HuH-7 (cell line): ENCODE results near the gene KYNU.
A peak's percentile ranks its signal among the peaks of the same experiment; 100 is the strongest.
"Not testable (repeated sequence)": the region's sequence is repeated elsewhere in the genome, so short reads cannot be mapped to it uniquely, and the experiment has no call there.

Source experiments
- DNase-seq: peaks from one replicate; pipeline ENCODE4 v3.0.0; 2011; ENCODE audit warnings: low spot score

KYNU gene

GRCh38 chr2:142918624-142919023, 41.2 kb downstream of the KYNU start:
- no peak for DNase-seq

- no peak for DNase-seq
Measured at GRCh38 chr2:142920571-142920970, 43.1 kb downstream of the KYNU start.

GRCh38 chr2:142926445-142926844, 49.0 kb downstream of the KYNU start:
- DNase-seq, result no peak

- DNase-seq, result no peak
Measured at GRCh38 chr2:142930835-142931398, 53.5 kb downstream of the KYNU start.

GRCh38 chr2:142933916-142934315, 56.5 kb downstream of the KYNU start:
- DNase-seq, result no peak

- no peak for DNase-seq
Measured at GRCh38 chr2:142935563-142936089, 58.2 kb downstream of the KYNU start.

GRCh38 chr2:142936629-142937028, 59.2 kb downstream of the KYNU start:
- DNase-seq, result no peak

GRCh38 chr2:142937347-142937746, 59.9 kb downstream of the KYNU start:
- DNase-seq, result no peak

GRCh38 chr2:142938240-142938639, 60.8 kb downstream of the KYNU start:
- DNase-seq, result no peak

- DNase-seq, result no peak
Measured at GRCh38 chr2:142940606-142941223, 63.3 kb downstream of the KYNU start.

- no peak for DNase-seq
Measured at GRCh38 chr2:142942690-142943089, 65.2 kb downstream of the KYNU start.

- DNase-seq, result no peak
Measured at GRCh38 chr2:142944264-142944663, 66.8 kb downstream of the KYNU start.

- no peak for DNase-seq
Measured at GRCh38 chr2:142944721-142945120, 67.3 kb downstream of the KYNU start.

GRCh38 chr2:142946941-142947340, 69.5 kb downstream of the KYNU start:
- DNase-seq, result no peak

- DNase-seq, result not testable (repeated sequence)
Measured at GRCh38 chr2:142948723-142949122, 71.3 kb downstream of the KYNU start.

- not testable (repeated sequence) for DNase-seq
Measured at GRCh38 chr2:142950323-142950722, 72.9 kb downstream of the KYNU start.

GRCh38 chr2:142951190-142952007, 73.9 kb downstream of the KYNU start:
- peak; percentile 4 for DNase-seq

- DNase-seq, result no peak
Measured at GRCh38 chr2:142952018-142952417, 74.6 kb downstream of the KYNU start.

- no peak for DNase-seq
Measured at GRCh38 chr2:142952793-142953494, 75.5 kb downstream of the KYNU start.

- DNase-seq, result no peak
Measured at GRCh38 chr2:142954493-142954892, 77.0 kb downstream of the KYNU start.

GRCh38 chr2:142957144-142957543, 79.7 kb downstream of the KYNU start:
- no peak for DNase-seq

- DNase-seq, result no peak
Measured at GRCh38 chr2:142961202-142961601, 83.7 kb downstream of the KYNU start.
